ENCODE data around the gene IDH3A. TPM values are rescaled to one million over a fixed set of nuclear protein-coding genes. Genes with fewer than 3 reads are reported as not detected.
"Not testable (repeated sequence)": the region's sequence is repeated elsewhere in the genome, so short reads cannot be mapped to it uniquely, and the experiment has no call there.

Gene IDH3A
- total and polyA plus RNA-seq, 7 donors, result 74.9 to 106 (median 85.1) TPM

DNA sequence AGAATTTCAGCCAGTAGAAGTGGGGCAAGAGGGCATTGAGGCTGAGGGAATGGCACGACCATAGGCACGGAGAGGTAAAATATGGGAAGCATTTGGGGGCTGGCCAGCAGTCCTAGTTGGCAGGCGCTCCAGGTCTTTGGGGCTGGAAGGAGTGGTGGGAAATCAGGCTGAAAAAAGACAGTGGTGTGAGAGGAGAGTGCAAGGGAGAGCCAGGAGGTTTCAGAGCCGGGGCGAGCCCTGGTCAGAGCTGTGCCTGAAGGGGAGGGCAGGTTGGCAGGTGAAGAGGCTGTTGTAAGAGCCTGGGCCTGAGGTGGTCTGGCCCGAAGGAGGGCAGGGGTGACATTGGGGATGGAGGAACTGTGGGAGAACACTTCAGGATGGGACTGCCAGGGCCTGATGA lies 1.6 kb upstream of the IDH3A start:
- DNase-seq, result no peak
- intact Hi-C loops (cut with DNase I), result no loop called here
- Histone ChIP-seq H3K27me3 (no peaks in the 10 kb centered on the region), H3K36me3 (no peaks in the 10 kb centered on the region), H3K4me3 (no peak overlapping the region), H3K27ac (no peak overlapping the region), H3K9me3 (no peaks in the 10 kb centered on the region), H3K4me1 (peaks cover 0 to 28% (median 19%) of the 10 kb centered on the region in 4 donors)
- no peak for TF ChIP-seq POLR2A (IDR thresholded peaks at IDR 0.05)
- TF ChIP-seq POLR2AphosphoS5 (IDR thresholded peaks at IDR 0.05), result no peak
- 92 to 96% methylated on average over 6 of the region's 6 CpGs for WGBS, 2 donors

DNA sequence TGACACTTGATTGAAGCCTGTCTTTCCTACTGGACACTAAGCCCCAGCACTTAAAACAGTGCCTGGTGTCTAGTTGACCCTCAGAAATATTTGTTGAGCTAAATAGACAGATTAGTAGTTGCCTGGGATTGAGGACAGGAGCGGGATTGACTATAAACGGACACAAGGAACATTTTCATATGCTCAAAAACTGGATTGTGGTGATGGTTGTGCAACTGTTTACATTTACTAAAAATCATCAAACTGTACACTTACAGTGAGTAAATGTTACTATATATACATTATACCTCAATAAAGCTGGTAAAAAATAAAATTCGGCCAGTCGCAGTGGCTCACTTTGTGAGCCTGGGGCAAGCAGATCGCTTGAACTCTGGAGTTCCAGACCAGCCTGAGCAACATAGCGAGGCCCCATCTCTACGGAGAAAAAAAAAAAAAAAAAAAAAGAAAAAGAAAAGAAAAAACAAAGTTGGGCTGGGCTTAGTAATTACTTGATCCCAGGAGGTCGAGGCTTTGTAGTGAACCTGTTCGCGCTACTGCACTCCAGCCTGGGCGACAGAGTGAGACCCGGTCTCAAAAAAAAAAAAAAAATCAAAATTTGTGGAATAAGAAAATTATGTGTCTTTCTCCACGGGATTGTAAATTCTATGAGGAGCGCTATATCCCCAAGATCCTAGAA lies 632 bp upstream of the IDH3A start:
- TF ChIP-seq, protein P1, sequence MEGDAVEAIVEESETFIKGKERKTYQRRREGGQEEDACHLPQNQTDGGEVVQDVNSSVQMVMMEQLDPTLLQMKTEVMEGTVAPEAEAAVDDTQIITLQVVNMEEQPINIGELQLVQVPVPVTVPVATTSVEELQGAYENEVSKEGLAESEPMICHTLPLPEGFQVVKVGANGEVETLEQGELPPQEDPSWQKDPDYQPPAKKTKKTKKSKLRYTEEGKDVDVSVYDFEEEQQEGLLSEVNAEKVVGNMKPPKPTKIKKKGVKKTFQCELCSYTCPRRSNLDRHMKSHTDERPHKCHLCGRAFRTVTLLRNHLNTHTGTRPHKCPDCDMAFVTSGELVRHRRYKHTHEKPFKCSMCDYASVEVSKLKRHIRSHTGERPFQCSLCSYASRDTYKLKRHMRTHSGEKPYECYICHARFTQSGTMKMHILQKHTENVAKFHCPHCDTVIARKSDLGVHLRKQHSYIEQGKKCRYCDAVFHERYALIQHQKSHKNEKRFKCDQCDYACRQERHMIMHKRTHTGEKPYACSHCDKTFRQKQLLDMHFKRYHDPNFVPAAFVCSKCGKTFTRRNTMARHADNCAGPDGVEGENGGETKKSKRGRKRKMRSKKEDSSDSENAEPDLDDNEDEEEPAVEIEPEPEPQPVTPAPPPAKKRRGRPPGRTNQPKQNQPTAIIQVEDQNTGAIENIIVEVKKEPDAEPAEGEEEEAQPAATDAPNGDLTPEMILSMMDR (IDR thresholded peaks at IDR 0.05), result no peak
- no peak for TF ChIP-seq EP300 (IDR thresholded peaks at IDR 0.05)
- TF ChIP-seq POLR2AphosphoS5 (IDR thresholded peaks at IDR 0.05), result no peak
- no peak for TF ChIP-seq POLR2A (IDR thresholded peaks at IDR 0.05)
- H3K4me3 ChIP-seq, result peak overlapping the region; percentile 63 to 98 (median 78)
- intact Hi-C loops (cut with DNase I), result loop anchor here (1.0 to 2.0 kb wide), 2 partner anchors 17 to 724 kb away; partner anchors contain the start of genes CIB2 and MORF4L1
- no peaks in the 10 kb centered on the region for H3K27me3 ChIP-seq
- 4 to 15% methylated on average over 14 of the region's 14 CpGs for WGBS, 2 donors
- H3K27ac ChIP-seq, result peak overlapping the region; percentile 88 to 96 (median 91)
- H3K9me3 ChIP-seq, result no peaks in the 10 kb centered on the region
- no peaks in the 10 kb centered on the region for H3K36me3 ChIP-seq
- peaks cover 0 to 28% (median 19%) of the 10 kb centered on the region in 4 donors for H3K4me1 ChIP-seq
- no peak for DNase-seq

DNA sequence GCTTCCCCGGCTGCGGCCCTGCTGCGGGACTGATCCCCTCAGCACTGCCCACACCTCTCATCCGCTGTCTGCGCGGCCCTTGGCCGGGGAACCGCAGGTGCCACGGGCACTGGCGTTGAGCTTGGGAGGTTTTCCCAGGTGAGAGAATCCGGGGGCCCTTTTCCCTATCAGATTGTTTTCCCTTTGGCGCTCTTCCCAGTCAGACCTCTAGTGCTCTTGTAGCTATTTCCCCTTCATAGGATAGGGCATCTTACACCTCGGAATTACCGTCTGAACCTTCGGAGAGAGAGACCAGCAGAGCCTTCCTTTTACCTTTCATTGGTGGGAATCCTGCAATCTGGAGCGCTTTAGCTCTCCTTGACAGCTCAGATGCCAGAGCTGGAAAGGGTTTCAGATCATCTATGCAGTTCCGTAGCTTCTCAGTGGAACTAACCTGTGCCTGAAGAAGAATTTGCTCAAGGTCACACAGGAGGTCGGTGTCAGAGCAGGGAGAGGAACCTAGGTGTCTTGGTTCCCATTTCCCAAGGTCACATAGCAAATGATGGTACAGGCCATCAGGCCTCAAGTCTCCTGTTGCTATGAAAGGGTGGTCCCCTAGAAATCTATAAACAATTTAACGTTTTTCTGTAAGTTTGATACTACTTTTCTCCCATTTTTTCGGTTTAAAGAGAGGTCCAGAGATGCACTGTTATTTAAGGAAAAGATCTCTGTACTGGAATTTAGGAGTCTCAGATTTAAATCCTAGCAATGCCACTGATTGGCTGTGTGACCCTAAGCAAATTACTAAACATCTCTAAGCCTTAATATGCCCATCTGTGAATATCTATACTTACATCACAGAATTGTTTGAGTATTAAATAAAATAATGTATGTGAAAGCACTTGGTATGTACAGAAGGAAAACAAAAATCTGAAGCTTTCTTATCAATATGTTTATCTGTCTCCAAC lies 916 bp downstream of the IDH3A start:
- H3K36me3 ChIP-seq, result no peaks in the 10 kb centered on the region
- peak overlapping the region; percentile 88 to 96 (median 91) for H3K27ac ChIP-seq
- no peaks in the 10 kb centered on the region for H3K27me3 ChIP-seq
- TF ChIP-seq POLR2A (IDR thresholded peaks at IDR 0.05) (no peak), POLR2AphosphoS5 (IDR thresholded peaks at IDR 0.05) (no peak), EP300 (IDR thresholded peaks at IDR 0.05) (no peak)
- TF ChIP-seq, protein P1 (IDR thresholded peaks at IDR 0.05), result no peak
- H3K4me1 ChIP-seq, result peaks cover 0 to 31% (median 25%) of the 10 kb centered on the region in 4 donors
- no peaks in the 10 kb centered on the region for H3K9me3 ChIP-seq
- no peak for DNase-seq
- 4 to 12% methylated on average over 20 of the region's 20 CpGs for WGBS, 2 donors
- peak overlapping the region; percentile 63 to 98 (median 78) for H3K4me3 ChIP-seq
- intact Hi-C loops (cut with DNase I), result loop anchor here (1.0 to 2.0 kb wide), 2 partner anchors 19 to 723 kb away; partner anchors contain the start of genes CIB2 and MORF4L1

DNA sequence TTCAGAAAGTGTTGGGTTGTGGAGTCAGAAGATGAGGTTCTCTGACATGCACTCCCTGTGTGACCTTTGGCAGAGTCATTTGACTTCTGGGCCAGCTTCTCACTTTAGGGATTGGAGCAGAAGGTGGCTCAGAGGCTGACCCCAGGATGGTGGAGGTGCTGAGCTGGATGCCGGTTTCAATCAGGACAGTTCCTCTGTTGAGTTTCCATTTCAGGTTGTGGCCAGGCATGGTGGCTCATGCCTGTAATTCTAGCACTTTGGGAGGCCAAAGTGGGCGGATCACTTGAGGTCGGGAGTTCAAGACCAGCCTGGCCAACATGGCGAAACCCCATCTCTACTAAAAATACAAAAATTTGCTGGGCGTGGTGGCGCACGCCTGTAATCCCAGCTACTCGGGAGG lies 1.9 kb downstream of the IDH3A start:
- H3K36me3 ChIP-seq; H3K27me3 ChIP-seq; intact Hi-C loops (cut with DNase I); DNase-seq; H3K4me3 ChIP-seq; H3K9me3 ChIP-seq; H3K27ac ChIP-seq: not testable (repeated sequence)
- H3K4me1 ChIP-seq, result peaks cover 0 to 40% (median 33%) of the 10 kb centered on the region in 4 donors
- WGBS, 2 donors, result 96% methylated on average over 8 of the region's 8 CpGs

DNA sequence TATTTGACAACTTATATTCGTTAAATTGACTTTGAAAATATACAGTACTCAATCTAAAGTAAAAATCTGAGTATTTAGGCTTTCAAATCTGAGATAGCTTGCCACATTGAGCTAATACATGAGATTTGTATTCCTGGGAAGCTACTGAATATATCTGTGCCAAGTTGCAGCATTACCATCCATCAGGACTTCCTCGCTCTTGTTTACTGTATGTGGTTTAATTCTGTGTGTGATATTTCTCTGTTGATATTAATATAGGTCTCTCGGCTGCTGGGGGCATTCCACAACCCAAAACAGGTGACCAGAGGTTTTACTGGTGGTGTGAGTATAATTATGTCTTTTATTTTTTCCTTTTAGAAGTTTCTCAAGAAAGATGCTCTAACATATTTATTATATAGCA lies 5.8 kb downstream of the IDH3A start:
- intact Hi-C loops (cut with DNase I), result no loop called here
- no peaks in the 10 kb centered on the region for H3K27me3 ChIP-seq
- H3K27ac ChIP-seq, result peak overlapping the region in 3 of 4 donors; percentile 36 to 57 (median 55)
- H3K36me3 ChIP-seq, result peaks cover 0 to 37% (median 16%) of the 10 kb centered on the region in 4 donors
- DNase-seq, result no peak
- no peak for TF ChIP-seq POLR2A (IDR thresholded peaks at IDR 0.05)
- no peak for TF ChIP-seq POLR2AphosphoS5 (IDR thresholded peaks at IDR 0.05)
- TF ChIP-seq, protein P1 (IDR thresholded peaks at IDR 0.05), result no peak
- H3K4me1 ChIP-seq, result peaks cover 0 to 32% (median 24%) of the 10 kb centered on the region in 4 donors
- 87 to 94% methylated on average over 3 of the region's 3 CpGs for WGBS, 2 donors
- no peak overlapping the region for H3K4me3 ChIP-seq
- H3K9me3 ChIP-seq, result no peaks in the 10 kb centered on the region

All from sigmoid colon (tissue), 7 donors.